Loucy (cell line): ENCODE measurements around the gene GRAP.
"Not testable (repeated sequence)": the region's sequence is repeated elsewhere in the genome, so short reads cannot be mapped to it uniquely, and the experiment has no call there.

Experiments used
- H2AFZ ChIP-seq: fragments of 200-600 bp; sonication (generic); 2 replicates; pipeline ENCODE4 v1.6.0; 2016; ENCODE audit warnings: antibody characterized with exemption, mild to moderate bottlenecking, low read length, moderate library complexity
- H3F3A ChIP-seq: fragments of 200-600 bp; 2 replicates; pipeline ENCODE4 v1.6.0; 2016; ENCODE audit warnings: antibody characterized with exemption, low read depth, mild to moderate bottlenecking
- H3K27me3 ChIP-seq: fragments of 200-600 bp; sonication (generic); 2 replicates; pipeline ENCODE4 v1.6.1; 2014; ENCODE audit warnings: low read length, mild to moderate bottlenecking; ENCODE audit not compliant: insufficient read depth, poor library complexity, severe bottlenecking
- H3K36me3 ChIP-seq: fragments of 200-600 bp; sonication (generic); 2 replicates; pipeline ENCODE4 v1.6.1; 2016; ENCODE audit warnings: low read length; ENCODE audit not compliant: insufficient read depth
- H3K4me1 ChIP-seq: fragments of 200-600 bp; sonication (generic); 2 replicates; pipeline ENCODE4 v1.5.1; 2014; ENCODE audit warnings: low read length, mild to moderate bottlenecking; ENCODE audit not compliant: insufficient read depth, poor library complexity, severe bottlenecking
- H3K4me2 ChIP-seq: fragments of 200-600 bp; sonication (generic); 2 replicates; pipeline ENCODE4 v1.6.0; 2014; ENCODE audit warnings: antibody characterized with exemption, low read length, low read depth, mild to moderate bottlenecking; ENCODE audit not compliant: poor library complexity, severe bottlenecking
- H3K4me3 ChIP-seq: fragments of 200-600 bp; sonication (generic); 2 replicates; pipeline ENCODE4 v1.5.1; 2014; ENCODE audit warnings: low read length, mild to moderate bottlenecking, mixed read lengths; ENCODE audit not compliant: poor library complexity, severe bottlenecking
- H3K79me2 ChIP-seq: fragments of 200-600 bp; sonication (generic); 2 replicates; pipeline ENCODE4 v1.6.1; 2014; ENCODE audit warnings: low read length; ENCODE audit not compliant: insufficient read depth
- H3K9ac ChIP-seq: fragments of 200-600 bp; sonication (generic); 2 replicates; pipeline ENCODE4 v1.6.0; 2014; ENCODE audit warnings: mild to moderate bottlenecking, low read depth, low read length, moderate library complexity; ENCODE audit not compliant: poor library complexity, severe bottlenecking
- H3K9me2 ChIP-seq: fragments of 200-600 bp; sonication (generic); replicated peaks from 2 replicates; pipeline ENCODE4 v1.6.1; 2016; ENCODE audit warnings: low read depth, low read length, mixed read lengths
- H3K9me3 ChIP-seq: fragments of 200-600 bp; sonication (generic); 2 replicates; pipeline ENCODE4 v1.6.1; 2014; ENCODE audit warnings: mild to moderate bottlenecking, antibody characterized with exemption, low read length, low read depth; ENCODE audit not compliant: insufficient read depth
- H4K20me1 ChIP-seq: fragments of 200-600 bp; sonication (generic); 2 replicates; pipeline ENCODE4 v1.6.0; 2014; ENCODE audit warnings: antibody characterized with exemption, low read length, mild to moderate bottlenecking; ENCODE audit not compliant: insufficient read depth, poor library complexity, severe bottlenecking
- CTCF ChIP-seq: fragments of 200-600 bp; sonication (generic); conservative IDR thresholded peaks from 2 replicates; pipeline ENCODE4 v1.5.1; 2014; ENCODE audit warnings: mild to moderate bottlenecking, antibody characterized with exemption, low read length
- EZH2phosphoT487 ChIP-seq: fragments of 200-600 bp; IDR thresholded peaks from 2 replicates; pipeline ENCODE4 v1.6.1; 2018; ENCODE audit warnings: antibody characterized with exemption, mild to moderate bottlenecking, moderate library complexity, borderline replicate concordance

Gene GRAP

DNA sequence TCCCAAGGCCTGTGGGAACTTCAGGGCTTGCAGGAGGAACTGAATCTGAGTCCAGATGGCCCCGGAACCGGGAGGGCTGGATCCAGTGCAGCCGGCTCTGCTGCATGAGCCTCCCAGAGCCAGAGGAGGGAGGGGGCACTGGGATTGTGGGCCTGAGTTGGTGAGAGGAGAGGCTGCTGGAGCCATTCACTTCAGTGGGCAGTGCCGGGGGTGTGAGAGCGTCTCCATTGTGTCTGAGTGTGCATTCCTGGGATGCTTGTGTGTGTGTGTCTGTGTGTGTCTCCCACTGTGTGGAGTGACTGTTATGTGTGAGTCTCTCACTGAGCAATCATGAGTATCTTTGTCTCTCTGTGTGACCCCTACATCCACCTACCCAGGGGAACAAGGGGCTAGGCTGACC lies 17.0 kb downstream of the GRAP start:
- H3K9me2 ChIP-seq, H3K4me2 ChIP-seq, H3K27me3 ChIP-seq, H3K4me1 ChIP-seq, H3F3A ChIP-seq, H4K20me1 ChIP-seq, H3K79me2 ChIP-seq, H2AFZ ChIP-seq, H3K36me3 ChIP-seq, H3K9ac ChIP-seq, H3K9me3 ChIP-seq, H3K4me3 ChIP-seq: not testable (repeated sequence)

DNA sequence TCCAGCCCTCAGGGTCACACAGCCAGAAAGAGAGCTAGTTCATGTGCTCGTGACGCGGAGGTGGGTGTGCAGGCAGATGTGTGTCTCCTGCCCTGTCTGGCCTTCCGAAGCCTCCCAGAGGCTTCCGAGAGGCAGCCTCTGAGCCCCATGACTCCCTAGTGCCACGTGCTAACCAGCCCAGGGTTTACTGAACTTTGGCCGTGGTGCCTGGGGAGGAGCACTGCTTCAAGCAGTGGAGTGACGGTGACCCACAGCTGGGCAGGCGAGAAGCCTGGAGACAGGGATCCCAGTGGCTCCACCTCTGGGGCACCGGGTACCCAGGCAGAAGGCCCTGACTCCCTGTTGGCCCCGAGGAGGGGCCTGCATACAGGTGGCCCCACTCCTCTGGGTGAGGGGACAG lies 18.1 kb downstream of the GRAP start:
- H3K36me3 ChIP-seq: not testable (repeated sequence)

DNA sequence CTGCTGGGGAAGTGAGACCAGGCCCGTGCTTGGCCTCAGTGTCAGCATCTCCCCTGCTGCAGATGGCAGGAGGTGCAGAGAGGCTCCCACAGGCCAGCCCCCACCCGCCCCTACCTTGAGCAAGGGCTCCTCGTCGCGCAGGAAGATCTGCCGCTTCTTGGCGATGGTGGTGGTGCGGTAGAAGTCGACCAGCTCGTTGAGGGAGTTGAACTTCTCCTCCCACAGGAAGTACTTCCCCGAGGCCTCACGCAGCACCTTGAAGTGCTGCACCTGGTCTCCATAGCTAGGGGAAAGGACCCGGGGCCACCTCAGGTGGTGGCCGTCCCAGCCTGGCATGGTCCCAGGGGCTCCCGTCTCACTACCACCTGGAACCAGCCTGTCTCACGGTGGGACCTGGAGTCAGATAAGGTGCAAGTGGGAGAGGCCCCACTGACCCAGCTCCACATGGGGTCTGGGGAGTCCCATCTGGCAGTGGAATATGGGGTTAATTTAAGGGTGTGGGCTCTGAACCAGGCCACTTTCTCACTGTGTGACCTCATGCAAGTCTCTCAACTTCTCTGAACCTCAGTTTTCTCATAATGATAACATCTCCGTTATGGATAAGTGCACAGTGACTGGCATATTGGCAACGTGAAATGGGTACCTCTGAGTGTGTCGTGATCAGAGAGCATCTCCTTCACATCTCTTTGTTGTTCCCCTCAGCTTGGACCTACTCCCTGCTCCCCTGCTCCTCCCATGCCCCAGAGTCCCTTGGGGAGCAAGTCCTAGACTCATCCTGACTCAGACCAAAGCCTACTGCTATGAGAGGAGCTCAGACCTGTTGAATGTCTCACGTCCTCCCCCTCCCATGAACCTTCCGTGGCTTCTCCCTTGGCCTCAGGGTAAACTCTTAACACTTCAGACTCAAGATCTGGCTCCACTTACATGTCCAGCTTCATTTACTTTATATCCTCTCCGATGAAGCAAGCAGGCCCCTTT lies 22.4 kb downstream of the GRAP start:
- Histone ChIP-seq H4K20me1 (no peaks in the 10 kb centered on the region), H2AFZ (no peak overlapping the region), H3K79me2 (no peaks in the 10 kb centered on the region), H3F3A (no peaks in the 10 kb centered on the region), H3K4me1 (no peaks in the 10 kb centered on the region), H3K27me3 (no peaks in the 10 kb centered on the region), H3K4me2 (no peak overlapping the region), H3K9ac (no peak overlapping the region), H3K36me3 (peaks cover 20% of the 10 kb centered on the region; the same call in 1 of the 2 replicates), H3K4me3 (no peak overlapping the region), H3K9me2 (no peaks in the 10 kb centered on the region), H3K9me3 (no peaks in the 10 kb centered on the region)
- TF ChIP-seq EZH2phosphoT487 (no peak), CTCF (no peak)

More for the DNA sequence above, 18.1 kb downstream of the GRAP start:
- not testable (repeated sequence) for H3K9ac ChIP-seq, H3K4me3 ChIP-seq, H3K27me3 ChIP-seq, H3F3A ChIP-seq, H3K4me2 ChIP-seq, H3K9me3 ChIP-seq, H4K20me1 ChIP-seq, H3K79me2 ChIP-seq, H3K4me1 ChIP-seq, H2AFZ ChIP-seq, H3K9me2 ChIP-seq

GRCh38 chr17:19023209-19023999 lies 23.4 kb downstream of the GRAP start:
- TF ChIP-seq CTCF (no peak), EZH2phosphoT487 (no peak)

More at GRCh38 chr17:19023209-19023999, 23.4 kb downstream of the GRAP start:
- Histone ChIP-seq H3K4me2 (no peak overlapping the region), H3K9me2 (no peaks in the 10 kb centered on the region), H3F3A (no peaks in the 10 kb centered on the region), H3K36me3 (peaks cover 20% of the 10 kb centered on the region; the same call in 1 of the 2 replicates), H3K9ac (no peak overlapping the region), H3K4me1 (no peaks in the 10 kb centered on the region), H3K9me3 (no peaks in the 10 kb centered on the region), H4K20me1 (no peaks in the 10 kb centered on the region), H3K4me3 (no peak overlapping the region), H3K27me3 (no peaks in the 10 kb centered on the region), H2AFZ (no peak overlapping the region), H3K79me2 (no peaks in the 10 kb centered on the region)
